Measurements from ENCODE around the gene MCTP1. TPM values are rescaled to one million over a fixed set of nuclear protein-coding genes. Genes with fewer than 3 reads are reported as not detected.
"Not testable (repeated sequence)": the region's sequence is repeated elsewhere in the genome, so short reads cannot be mapped to it uniquely, and the experiment has no call there.

The MCTP1 gene
- total RNA-seq, 1 donor from 2014 or later, result 3.3 TPM

- DNase-seq (ENCODE audit: low read depth), result no peak
Observed at GRCh38 chr5:95252801-95253200, 32.1 kb downstream of the MCTP1 start.

GRCh38 chr5:95251185-95251584 lies 33.7 kb downstream of the MCTP1 start:
- no peak for DNase-seq (ENCODE audit: low read depth)

- no peak for DNase-seq (ENCODE audit: low read depth)
Observed at GRCh38 chr5:95244479-95244878, 40.4 kb downstream of the MCTP1 start.

GRCh38 chr5:95241635-95242034 lies 43.3 kb downstream of the MCTP1 start:
- DNase-seq (ENCODE audit: low read depth), result no peak

DNA sequence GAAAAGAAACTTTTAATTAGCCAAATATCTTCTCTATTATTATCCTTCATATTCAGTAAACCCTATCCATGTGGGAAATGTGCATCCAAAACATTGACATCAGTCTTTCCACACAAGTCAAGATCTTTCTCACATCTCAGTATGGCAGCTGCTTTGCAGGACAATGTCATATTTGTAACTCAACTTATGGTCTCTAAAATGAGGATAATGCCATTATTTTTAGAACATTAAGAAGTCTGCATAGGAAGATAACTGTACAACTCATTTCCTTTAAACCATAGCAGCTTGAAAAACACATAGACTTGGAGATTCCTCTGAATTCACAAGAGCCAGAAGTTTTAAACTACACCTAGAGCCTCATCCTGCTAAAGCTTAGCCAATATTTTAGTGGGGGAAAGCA lies 43.7 kb downstream of the MCTP1 start:
- no peak for DNase-seq (ENCODE audit: low read depth)

DNA sequence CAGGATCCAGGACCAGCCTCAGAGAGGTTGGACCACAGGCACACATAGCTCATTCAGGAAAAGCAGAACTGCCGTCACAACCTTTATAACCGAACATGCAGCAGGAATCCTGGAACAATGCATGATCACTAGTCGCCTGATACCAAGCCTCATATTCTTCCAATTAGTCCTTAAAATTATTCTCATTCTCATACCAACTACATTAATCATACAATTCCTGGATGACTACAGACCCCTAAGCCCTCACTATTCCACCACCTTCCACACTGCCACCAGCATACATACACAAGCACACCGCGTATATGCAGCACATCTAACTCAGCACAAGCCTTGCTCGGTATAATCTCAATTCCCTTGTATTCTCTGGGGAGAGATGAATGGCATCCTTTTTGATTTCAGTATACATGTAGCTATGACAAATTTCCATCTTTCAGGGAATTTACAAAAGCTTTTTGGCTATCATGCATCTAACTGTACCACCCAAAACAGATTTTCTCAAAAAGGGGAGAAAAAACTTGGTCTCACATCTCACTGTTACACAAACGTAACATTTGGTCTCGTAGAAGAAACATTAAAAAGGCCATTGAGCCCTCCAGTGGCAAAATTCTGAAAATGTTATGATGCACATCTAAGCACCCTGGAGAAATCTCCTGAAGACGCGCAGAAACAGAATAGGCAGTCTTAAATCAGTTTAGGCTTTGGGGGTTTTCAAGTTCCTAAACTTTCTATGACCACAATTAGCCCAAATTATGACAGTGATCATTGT lies 46.2 kb downstream of the MCTP1 start:
- DNase-seq (ENCODE audit: low read depth), result peak; percentile 54

- DNase-seq (ENCODE audit: low read depth), result no peak
Observed at GRCh38 chr5:95237324-95237723, 47.6 kb downstream of the MCTP1 start.

- no peak for DNase-seq (ENCODE audit: low read depth)
Observed at GRCh38 chr5:95235439-95235982, 49.4 kb downstream of the MCTP1 start.

- DNase-seq (ENCODE audit: low read depth), result no peak
Observed at GRCh38 chr5:95229646-95230045, 55.2 kb downstream of the MCTP1 start.

- DNase-seq (ENCODE audit: low read depth), result no peak
Observed at GRCh38 chr5:95224701-95225459, 60.0 kb downstream of the MCTP1 start.

DNA sequence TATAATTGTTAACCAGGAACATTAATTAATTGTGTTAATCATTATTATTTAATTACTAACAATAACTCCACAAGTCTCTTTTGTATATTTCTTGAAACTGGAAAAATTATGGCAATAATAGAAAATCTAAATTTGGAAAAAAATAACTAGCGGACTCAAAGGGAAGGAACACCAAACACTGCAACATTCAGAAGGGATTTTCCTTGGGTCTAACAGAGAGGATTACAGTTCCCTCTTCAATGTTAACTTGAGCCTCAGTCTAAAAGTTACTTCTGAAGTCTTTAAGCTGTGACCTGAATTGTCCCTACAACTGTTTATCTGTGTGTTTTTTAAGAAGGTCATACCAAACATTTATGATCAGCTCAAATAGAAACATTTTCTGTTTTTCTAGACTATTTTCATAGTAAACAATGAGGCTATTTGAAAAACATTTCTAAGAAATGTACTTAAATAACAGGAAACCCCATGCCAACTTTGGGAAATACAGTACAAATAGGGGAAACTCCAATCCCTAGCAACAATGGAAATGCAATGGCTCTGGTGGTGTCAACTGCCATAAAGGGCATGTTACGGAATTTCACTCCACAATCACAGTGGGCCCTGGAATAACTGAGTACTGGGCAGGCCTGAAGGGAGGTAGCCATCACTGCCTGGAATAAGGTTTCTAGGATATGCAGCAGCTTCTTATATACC lies 61.2 kb downstream of the MCTP1 start:
- no peak for DNase-seq (ENCODE audit: low read depth)

DNA sequence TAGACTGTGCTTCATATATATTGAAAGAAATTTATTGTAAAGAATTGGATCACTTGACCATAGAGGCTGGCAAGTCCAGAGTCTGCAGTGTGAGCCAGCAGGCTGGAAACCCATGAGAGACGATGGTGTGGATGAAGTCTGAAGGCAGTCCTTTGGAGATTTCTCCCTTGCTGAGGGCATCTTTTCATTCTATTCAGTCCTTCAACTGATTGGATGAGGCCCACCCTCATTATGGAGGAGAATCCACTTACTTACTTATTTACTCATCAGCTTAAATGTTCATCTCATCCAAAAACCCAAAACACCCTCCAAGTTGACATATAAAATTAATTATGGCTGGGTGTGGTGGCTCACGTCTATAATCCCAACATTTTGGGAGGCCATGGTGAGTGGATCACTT lies 62.1 kb downstream of the MCTP1 start:
- DNase-seq (ENCODE audit: low read depth), result no peak

- DNase-seq (ENCODE audit: low read depth), result no peak
Observed at GRCh38 chr5:95221234-95221633, 63.7 kb downstream of the MCTP1 start.

GRCh38 chr5:95220381-95220780 lies 64.5 kb downstream of the MCTP1 start:
- no peak for DNase-seq (ENCODE audit: low read depth)

GRCh38 chr5:95219411-95219810 lies 65.5 kb downstream of the MCTP1 start:
- DNase-seq (ENCODE audit: low read depth), result no peak

DNA sequence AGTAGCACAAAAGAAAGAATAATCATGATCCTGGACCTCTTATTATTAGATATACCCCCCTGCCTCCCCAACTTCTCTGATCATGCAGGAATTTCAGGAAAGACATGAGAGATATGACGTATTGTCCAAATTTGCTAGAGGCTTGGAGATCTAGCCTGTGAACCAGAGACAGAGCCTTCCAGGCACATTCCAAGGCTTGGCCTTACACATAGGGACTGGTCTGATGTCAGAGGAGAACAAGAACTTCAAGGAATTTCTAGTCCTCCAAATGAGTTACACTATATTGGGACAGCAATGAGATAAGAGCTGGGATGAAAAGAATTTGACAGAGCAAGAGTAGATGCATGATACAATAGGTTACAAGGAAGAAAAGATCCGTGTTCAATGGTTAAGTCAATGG lies 67.0 kb downstream of the MCTP1 start:
- no peak for DNase-seq (ENCODE audit: low read depth)

GRCh38 chr5:95217351-95217750 lies 67.5 kb downstream of the MCTP1 start:
- DNase-seq (ENCODE audit: low read depth), result no peak

- DNase-seq (ENCODE audit: low read depth), result no peak
Observed at GRCh38 chr5:95216136-95216955, 68.5 kb downstream of the MCTP1 start.

DNA sequence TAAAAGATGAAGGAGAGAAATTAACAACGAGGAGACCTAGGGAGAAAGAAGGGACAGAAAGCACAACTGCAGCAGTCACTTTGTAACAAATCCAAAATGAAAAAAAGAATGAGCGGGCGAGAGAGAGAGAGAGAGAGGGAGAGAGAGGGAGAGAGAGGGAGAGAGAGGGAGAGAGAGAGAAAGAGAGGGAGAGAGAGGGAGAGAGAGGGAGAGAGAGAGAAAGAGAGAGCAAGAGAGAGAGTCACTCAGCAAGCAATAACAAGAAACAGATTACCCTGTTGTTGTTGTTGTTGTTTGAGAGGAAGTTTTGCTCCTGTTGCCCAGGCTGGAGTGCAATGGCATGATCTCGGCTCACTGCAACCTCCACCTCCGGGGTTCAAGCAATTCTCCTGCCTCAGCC lies 77.1 kb downstream of the MCTP1 start:
- not testable (repeated sequence) for DNase-seq (ENCODE audit: low read depth)

DNA sequence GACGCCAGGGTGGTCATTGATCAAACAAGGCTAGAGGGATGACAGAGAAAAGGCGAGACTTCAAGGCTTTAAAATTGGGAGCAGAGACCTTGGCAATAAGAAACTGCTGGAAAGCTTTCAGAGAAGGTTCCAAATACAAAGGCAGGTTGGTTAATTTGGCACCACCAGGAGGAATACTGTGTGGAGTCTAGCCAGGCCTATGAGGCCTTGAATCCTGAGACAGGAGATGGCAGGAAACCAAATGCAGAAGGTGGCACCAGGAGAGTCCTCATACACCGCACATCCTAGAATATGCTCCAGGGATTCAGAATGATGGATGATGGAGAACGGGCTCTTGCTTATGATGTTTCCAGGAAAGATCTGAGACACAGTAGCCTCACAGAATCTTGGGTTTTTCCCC lies 90.0 kb downstream of the MCTP1 start:
- DNase-seq (ENCODE audit: low read depth), result no peak

- no peak for DNase-seq (ENCODE audit: low read depth)
Observed at GRCh38 chr5:95191330-95191729, 93.6 kb downstream of the MCTP1 start.

Measured in myocyte (in vitro differentiated cells).